Right atrium auricular region (tissue), 2 donors: Measurements from ENCODE around the gene GATA3. TPM values are rescaled to one million over a fixed set of nuclear protein-coding genes. Genes with fewer than 3 reads are reported as not detected.

ENCODE experiments used
- DNase-seq: peaks from one replicate; pipeline ENCODE4 v3.0.0-alpha.2; 2019; ENCODE audit warnings: low spot score
- H3K27ac ChIP-seq, 2 donors: fragments of 200-600 bp; sonication (generic); 1 replicate in 1 of 2; 2 replicates in 1 of 2; pipeline ENCODE4 v1.5.1; 2016 to 2019
- H3K27me3 ChIP-seq, 2 donors: fragments of 200-600 bp; sonication (generic); one replicate each; pipeline versions ENCODE4 v1.5.1 to v1.6.0; 2017 to 2019
- H3K36me3 ChIP-seq: fragments of 200-600 bp; sonication (generic); one replicate; pipeline ENCODE4 v1.5.1; 2016
- H3K4me1 ChIP-seq, 2 donors: fragments of 200-600 bp; sonication (generic); one replicate each; pipeline versions ENCODE4 v1.5.1 to v1.6.0; 2017 to 2019
- H3K4me3 ChIP-seq, 2 donors: fragments of 200-600 bp; sonication (generic); 1 replicate in 1 of 2; 2 replicates in 1 of 2; pipeline ENCODE4 v1.5.1; 2017 to 2019; ENCODE audit warnings: mild to moderate bottlenecking in 1 of 2, moderate library complexity in 1 of 2
- H3K9me3 ChIP-seq, 2 donors: fragments of 200-600 bp; sonication (generic); one replicate each; pipeline ENCODE4 v1.5.1; 2019
- CTCF ChIP-seq, 2 donors: fragments of 200-600 bp; sonication (generic); IDR thresholded peaks; one replicate each; pipeline ENCODE4 v1.5.1; 2019; ENCODE audit warnings: antibody characterized with exemption in 2 of 2
- total RNA-seq, 2 donors: library from RNA; depleted of rRNA; stranded (reverse); fragments of >200 nt; gene quantifications; one replicate each; pipeline ENCODE4 v1.1.0, GENCODE V29; 2016

Gene GATA3
- total RNA-seq, 2 donors from 2014 or later, result 0.52 to 1.4 TPM

GRCh38 chr10:8124436-8124835 lies 69.9 kb downstream of the GATA3 start:
- DNase-seq, result no peak
- no peaks in the 10 kb centered on the region for H3K36me3 ChIP-seq
- no peaks in the 10 kb centered on the region for H3K4me1 ChIP-seq
- H3K9me3 ChIP-seq, result no peaks in the 10 kb centered on the region
- H3K4me3 ChIP-seq, result no peak overlapping the region
- no peaks in the 10 kb centered on the region for H3K27me3 ChIP-seq
- no peak overlapping the region for H3K27ac ChIP-seq
- TF ChIP-seq CTCF (IDR thresholded peaks at IDR 0.05), result no peak

Other genes with a start within 250 kb of the GATA3 start
- 1 to 10 TPM; 4.6 to 6.1 TPM for gene TAF3, start 236.2 kb upstream of the GATA3 start, total RNA-seq